ENCODE data around the gene CCL11.

Gene CCL11

GRCh38 chr17:34306466-34306865, 20.9 kb downstream of the CCL11 start:
- peak; percentile 32 for TF ChIP-seq CTCF (IDR thresholded peaks at IDR 0.05)
- no peak overlapping the region for H3K27ac ChIP-seq

GRCh38 chr17:34307110-34307509, 21.6 kb downstream of the CCL11 start:
- H3K4me3 ChIP-seq, result no peak overlapping the region
- peak overlapping the region in 1 of 2 donors; percentile 20 for H3K27ac ChIP-seq
- TF ChIP-seq CTCF (IDR thresholded peaks at IDR 0.05), result no peak
- peak; percentile 55 for DNase-seq (ENCODE audit: low spot score)

More at GRCh38 chr17:34306466-34306865, 20.9 kb downstream of the CCL11 start:
- H3K4me3 ChIP-seq, result no peak overlapping the region
- peak; percentile 72 for DNase-seq (ENCODE audit: low spot score)

GRCh38 chr17:34308371-34308770, 22.8 kb downstream of the CCL11 start:
- no peak for TF ChIP-seq CTCF (IDR thresholded peaks at IDR 0.05)
- Histone ChIP-seq H3K27ac (no peak overlapping the region), H3K4me3 (no peak overlapping the region)
- DNase-seq (ENCODE audit: low spot score), result no peak

- Histone ChIP-seq H3K4me3 (no peak overlapping the region), H3K27ac (no peak overlapping the region)
- no peak for TF ChIP-seq CTCF (IDR thresholded peaks at IDR 0.05)
- DNase-seq (ENCODE audit: low spot score), result peak; percentile 26
These were observed 25.7 kb downstream of the CCL11 start for GRCh38 chr17:34311291-34311690.

- DNase-seq (ENCODE audit: low spot score), result no peak
These were observed 26.5 kb downstream of the CCL11 start for GRCh38 chr17:34312080-34312479.

GRCh38 chr17:34313164-34313563, 27.6 kb downstream of the CCL11 start:
- peak overlapping the region; percentile 41 to 81 for H3K27ac ChIP-seq
- H3K4me3 ChIP-seq, result no peak overlapping the region
- DNase-seq (ENCODE audit: low spot score), result no peak
- TF ChIP-seq CTCF (IDR thresholded peaks at IDR 0.05), result no peak

More at GRCh38 chr17:34312080-34312479, 26.5 kb downstream of the CCL11 start:
- no peak overlapping the region for H3K4me3 ChIP-seq
- no peak for TF ChIP-seq CTCF (IDR thresholded peaks at IDR 0.05)
- H3K27ac ChIP-seq, result peak overlapping the region in 1 of 2 donors; percentile 81

- peak overlapping the region; percentile 60 to 81 for H3K27ac ChIP-seq
- TF ChIP-seq CTCF (IDR thresholded peaks at IDR 0.05), result no peak
- peak overlapping the region; percentile 31 for H3K4me3 ChIP-seq
- no peak for DNase-seq (ENCODE audit: low spot score)
These were observed 28.7 kb downstream of the CCL11 start for GRCh38 chr17:34314279-34314678.

Measured in coronary artery (tissue), 2 donors.